Measurements from ENCODE around the gene CDR2.

The CDR2 gene

DNA sequence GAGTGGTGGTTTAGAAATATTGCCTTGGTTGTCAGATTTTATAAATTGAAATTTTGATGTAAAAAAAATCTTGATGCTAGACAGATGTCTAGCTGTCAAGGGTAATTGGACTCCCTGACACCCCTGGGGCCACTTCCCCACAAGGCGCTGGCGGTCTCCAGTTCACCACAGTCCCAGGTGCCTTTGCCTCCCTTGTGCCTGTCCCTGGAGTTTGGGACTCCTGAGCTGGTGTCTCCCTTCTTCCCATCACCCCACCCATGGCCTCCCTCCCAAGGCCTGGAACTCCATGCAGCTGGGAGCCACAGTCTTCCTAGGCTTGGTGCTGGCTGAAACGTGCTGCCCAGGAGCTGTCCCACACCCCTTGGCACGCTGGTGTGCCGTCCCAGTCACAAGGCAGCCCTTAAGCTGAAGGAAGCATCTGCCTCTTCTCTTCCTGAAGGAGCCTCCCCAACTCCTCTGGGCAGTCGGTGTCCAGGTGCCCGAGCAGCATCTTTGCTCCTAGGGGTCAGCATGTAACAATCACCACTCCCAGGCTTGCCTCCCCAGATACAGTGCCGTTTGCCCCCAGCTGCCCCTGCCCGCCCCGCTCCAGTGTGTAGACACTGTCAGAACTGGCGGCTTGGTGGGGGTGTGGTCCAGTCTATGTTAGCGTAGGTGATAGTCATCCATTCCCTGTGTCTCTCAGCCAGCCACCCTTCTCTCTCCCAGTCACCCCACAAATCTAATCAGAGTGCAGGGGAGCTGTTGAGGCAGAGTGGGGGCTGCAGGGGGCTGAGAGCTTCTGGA, 51.1 kb downstream of the CDR2 start:
- Histone ChIP-seq H3K4me3 (ENCODE audit: low read length) (no peak overlapping the region), H3K9me3 (ENCODE audit: low read length) (no peaks in the 10 kb centered on the region), H2AFZ (ENCODE audit: low read depth, low read length) (no peak overlapping the region), H3K27me3 (ENCODE audit: insufficient read depth, low read length) (no peaks in the 10 kb centered on the region), H3K36me3 (ENCODE audit: insufficient read depth, low read length) (peaks cover 55% of the 10 kb centered on the region), H3K4me1 (ENCODE audit: insufficient read depth, low read length) (no peaks in the 10 kb centered on the region)

DNA sequence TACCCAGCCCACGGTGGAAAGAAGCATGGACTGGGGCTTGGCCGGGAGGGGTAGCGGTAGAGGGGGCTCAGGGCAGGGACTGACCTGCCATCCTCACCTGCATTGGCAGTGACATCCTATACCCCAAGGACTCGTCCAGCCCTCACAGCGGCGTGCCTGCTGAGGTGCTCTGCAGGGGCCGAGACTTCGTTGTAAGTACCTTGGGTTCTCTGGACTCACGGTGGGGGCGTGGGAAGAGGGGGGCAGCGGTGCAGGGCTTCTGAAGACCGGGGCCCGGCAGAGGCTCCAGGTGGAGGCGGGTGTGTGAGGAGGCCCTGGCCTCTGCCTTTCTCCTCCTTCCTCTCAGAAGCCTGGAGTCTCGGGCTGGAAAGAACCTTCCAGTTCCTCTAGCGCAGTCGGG, 51.7 kb downstream of the CDR2 start:
- Histone ChIP-seq H3K4me1 (ENCODE audit: insufficient read depth, low read length) (no peaks in the 10 kb centered on the region), H3K27me3 (ENCODE audit: insufficient read depth, low read length) (no peaks in the 10 kb centered on the region)

DNA sequence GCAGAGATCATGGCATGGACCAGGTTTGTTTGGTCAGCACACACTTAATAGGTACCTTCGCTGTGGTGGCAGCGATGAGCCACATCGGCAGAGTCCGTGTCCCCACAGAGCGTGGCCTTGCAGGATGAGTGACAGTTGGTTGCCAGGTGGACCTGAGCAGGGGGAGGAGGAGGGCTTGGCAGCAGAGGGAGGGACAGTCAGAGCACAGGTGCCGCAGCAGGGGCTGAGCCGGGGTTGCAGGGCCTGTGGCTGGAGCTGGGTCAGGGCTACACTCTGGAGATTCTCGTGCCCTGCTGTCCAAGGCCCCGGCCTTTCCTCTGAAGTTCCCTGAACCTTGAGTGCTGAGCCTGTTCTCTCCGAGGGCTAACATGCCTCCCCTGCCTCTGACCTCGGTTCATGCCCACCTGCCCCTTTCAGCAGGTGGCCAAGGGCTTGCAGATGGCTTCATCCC, 52.4 kb downstream of the CDR2 start:
- Histone ChIP-seq H3K4me3 (ENCODE audit: low read length) (no peak overlapping the region), H3K4me1 (ENCODE audit: insufficient read depth, low read length) (no peaks in the 10 kb centered on the region), H3K9me3 (ENCODE audit: low read length) (no peaks in the 10 kb centered on the region), H3K27me3 (ENCODE audit: insufficient read depth, low read length) (no peaks in the 10 kb centered on the region), H3K36me3 (ENCODE audit: insufficient read depth, low read length) (peaks cover 48% of the 10 kb centered on the region), H2AFZ (ENCODE audit: low read depth, low read length) (no peak overlapping the region)

More for the DNA sequence above, 51.7 kb downstream of the CDR2 start:
- H3K36me3 ChIP-seq (ENCODE audit: insufficient read depth, low read length), result peaks cover 52% of the 10 kb centered on the region
- no peak overlapping the region for H2AFZ ChIP-seq (ENCODE audit: low read depth, low read length)
- H3K4me3 ChIP-seq (ENCODE audit: low read length), result no peak overlapping the region
- no peaks in the 10 kb centered on the region for H3K9me3 ChIP-seq (ENCODE audit: low read length)

DNA sequence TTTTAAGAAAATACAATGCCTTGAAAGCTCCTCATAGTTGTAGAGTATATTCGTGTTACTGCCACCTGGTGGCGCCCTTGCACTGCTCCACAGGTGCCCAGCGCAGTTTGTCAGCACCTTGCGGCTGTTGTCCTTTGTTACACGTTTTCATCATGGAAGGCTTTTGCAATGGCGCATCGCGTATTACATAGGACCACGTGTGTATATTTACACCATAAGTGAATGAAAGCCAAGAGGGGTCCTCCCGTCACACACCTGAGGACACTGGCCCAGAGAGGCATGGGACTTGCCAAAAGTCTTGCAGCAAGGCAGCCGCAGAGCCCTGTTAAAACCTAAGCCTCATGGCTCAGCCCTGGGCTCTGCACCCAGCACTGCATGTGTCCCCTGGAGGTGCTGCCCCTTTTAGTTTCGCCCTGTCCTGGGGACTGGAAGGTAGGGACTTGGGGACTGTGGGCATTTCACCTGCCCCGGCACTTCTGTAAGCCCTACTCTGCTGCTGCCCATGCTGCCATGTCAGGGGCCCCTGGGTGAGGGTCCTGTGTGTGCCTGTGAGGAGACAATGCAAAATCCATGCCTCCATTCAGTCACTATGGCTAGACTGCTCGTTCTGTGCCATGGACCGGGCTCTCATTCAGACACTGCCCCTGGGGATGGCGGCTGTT, 52.9 kb downstream of the CDR2 start:
- Histone ChIP-seq H3K4me3 (ENCODE audit: low read length) (no peak overlapping the region), H3K27me3 (ENCODE audit: insufficient read depth, low read length) (no peaks in the 10 kb centered on the region), H3K4me1 (ENCODE audit: insufficient read depth, low read length) (no peaks in the 10 kb centered on the region), H3K9me3 (ENCODE audit: low read length) (no peaks in the 10 kb centered on the region), H3K36me3 (ENCODE audit: insufficient read depth, low read length) (peaks cover 48% of the 10 kb centered on the region), H2AFZ (ENCODE audit: low read depth, low read length) (no peak overlapping the region)

- Histone ChIP-seq H3K36me3 (ENCODE audit: insufficient read depth, low read length) (peaks cover 53% of the 10 kb centered on the region), H3K4me3 (ENCODE audit: low read length) (no peak overlapping the region), H3K9me3 (ENCODE audit: low read length) (no peaks in the 10 kb centered on the region), H3K27me3 (ENCODE audit: insufficient read depth, low read length) (no peaks in the 10 kb centered on the region), H3K4me1 (ENCODE audit: insufficient read depth, low read length) (no peaks in the 10 kb centered on the region), H2AFZ (ENCODE audit: low read depth, low read length) (no peak overlapping the region)
Observed at GRCh38 chr16:22320572-22321339, 53.7 kb downstream of the CDR2 start.

DNA sequence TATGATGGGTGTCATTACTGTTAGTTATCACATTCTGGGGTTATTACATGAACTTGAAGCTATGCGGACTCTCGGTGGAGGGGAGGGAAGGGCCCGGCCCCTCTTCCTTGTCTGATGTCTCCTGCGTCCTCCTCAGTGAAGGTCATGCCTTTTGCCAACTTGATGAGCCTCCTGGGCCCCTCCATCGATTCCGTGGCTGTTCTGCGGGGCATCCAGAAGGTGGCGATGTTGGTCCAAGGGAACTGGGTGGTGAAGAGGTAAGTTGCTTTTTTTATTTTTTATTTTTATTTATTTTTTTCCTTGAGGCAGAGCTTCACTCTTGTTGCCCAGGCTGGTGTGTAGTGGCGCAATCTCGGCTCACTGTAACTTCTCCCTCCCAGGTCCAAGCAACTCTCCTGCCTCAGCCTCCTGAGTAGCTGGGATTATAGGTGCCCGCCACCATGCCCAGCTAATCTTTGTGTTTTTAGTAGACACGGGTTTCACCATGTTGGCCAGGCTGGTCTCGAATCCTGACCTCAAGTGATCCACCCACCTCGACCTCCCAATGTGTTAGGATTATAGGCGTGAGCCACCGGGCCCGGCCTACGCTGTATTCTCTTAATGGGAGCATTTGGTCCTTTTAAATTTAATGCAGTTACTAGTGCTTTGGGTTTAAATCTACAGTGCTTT, 55.6 kb downstream of the CDR2 start:
- peaks cover 52% of the 10 kb centered on the region for H3K36me3 ChIP-seq (ENCODE audit: insufficient read depth, low read length)
- H2AFZ ChIP-seq (ENCODE audit: low read depth, low read length), result no peak overlapping the region
- H3K4me1 ChIP-seq (ENCODE audit: insufficient read depth, low read length), result no peaks in the 10 kb centered on the region
- H3K27me3 ChIP-seq (ENCODE audit: insufficient read depth, low read length), result no peaks in the 10 kb centered on the region
- H3K4me3 ChIP-seq (ENCODE audit: low read length), result no peak overlapping the region
- H3K9me3 ChIP-seq (ENCODE audit: low read length), result no peaks in the 10 kb centered on the region

- Histone ChIP-seq H2AFZ (ENCODE audit: low read depth, low read length) (no peak overlapping the region), H3K27me3 (ENCODE audit: insufficient read depth, low read length) (no peaks in the 10 kb centered on the region), H3K4me1 (ENCODE audit: insufficient read depth, low read length) (no peaks in the 10 kb centered on the region), H3K4me3 (ENCODE audit: low read length) (no peak overlapping the region), H3K36me3 (ENCODE audit: insufficient read depth, low read length) (peaks cover 57% of the 10 kb centered on the region), H3K9me3 (ENCODE audit: low read length) (no peaks in the 10 kb centered on the region)
Observed at GRCh38 chr16:22317625-22318024, 56.8 kb downstream of the CDR2 start.

DNA sequence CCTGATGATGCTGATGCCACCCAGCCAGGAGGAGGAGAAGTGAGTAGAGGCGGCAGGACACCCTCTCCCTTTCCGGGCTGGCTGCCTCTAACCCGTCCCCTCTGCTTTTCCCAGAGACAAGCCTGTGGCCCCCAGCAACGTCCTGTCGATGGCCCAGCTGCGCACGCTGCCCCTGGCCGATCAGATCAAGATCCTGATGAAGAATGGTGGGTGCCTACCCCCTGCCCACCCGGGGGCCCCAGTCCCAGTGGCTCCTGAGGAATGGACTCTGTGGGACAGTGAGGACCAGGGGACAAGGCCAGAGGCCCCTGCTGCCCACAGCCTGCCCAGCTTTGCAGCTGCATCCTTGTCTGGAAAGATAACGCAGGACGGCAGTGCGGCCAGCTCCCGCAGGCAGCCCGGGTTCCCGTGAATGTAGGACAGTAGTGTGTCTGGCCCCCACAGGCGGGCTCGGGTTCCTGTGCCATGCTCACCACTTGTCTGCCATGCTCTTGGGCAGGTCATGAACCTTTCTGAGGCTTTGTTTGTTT, 57.4 kb downstream of the CDR2 start:
- H3K4me3 ChIP-seq (ENCODE audit: low read length), result no peak overlapping the region
- no peak overlapping the region for H2AFZ ChIP-seq (ENCODE audit: low read depth, low read length)
- no peaks in the 10 kb centered on the region for H3K27me3 ChIP-seq (ENCODE audit: insufficient read depth, low read length)
- H3K4me1 ChIP-seq (ENCODE audit: insufficient read depth, low read length), result no peaks in the 10 kb centered on the region
- H3K36me3 ChIP-seq (ENCODE audit: insufficient read depth, low read length), result peaks cover 54% of the 10 kb centered on the region
- H3K9me3 ChIP-seq (ENCODE audit: low read length), result no peaks in the 10 kb centered on the region

DNA sequence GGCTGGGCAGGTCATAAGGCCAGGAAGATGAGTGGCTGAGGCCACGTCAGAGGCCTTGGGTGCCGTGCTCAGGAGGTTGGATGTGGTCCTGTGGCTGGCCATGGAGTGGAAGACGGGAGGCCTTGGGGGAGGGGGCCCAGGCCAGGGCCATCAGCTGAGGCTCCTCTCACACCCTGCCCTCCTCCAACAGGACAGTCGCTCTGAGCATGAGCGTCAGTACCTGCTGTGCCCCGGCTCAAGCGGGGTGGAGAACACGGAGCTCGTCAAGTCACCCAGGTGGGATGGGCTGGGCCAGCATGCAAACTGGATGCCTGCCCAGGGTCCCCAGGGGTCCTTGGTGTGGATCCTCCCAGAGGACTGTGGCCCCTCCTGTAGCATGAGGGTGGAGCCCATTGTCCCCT, 58.0 kb downstream of the CDR2 start:
- H2AFZ ChIP-seq (ENCODE audit: low read depth, low read length), result no peak overlapping the region
- no peaks in the 10 kb centered on the region for H3K9me3 ChIP-seq (ENCODE audit: low read length)
- no peaks in the 10 kb centered on the region for H3K27me3 ChIP-seq (ENCODE audit: insufficient read depth, low read length)
- H3K4me1 ChIP-seq (ENCODE audit: insufficient read depth, low read length), result no peaks in the 10 kb centered on the region
- no peak overlapping the region for H3K4me3 ChIP-seq (ENCODE audit: low read length)
- peaks cover 51% of the 10 kb centered on the region for H3K36me3 ChIP-seq (ENCODE audit: insufficient read depth, low read length)

GRCh38 chr16:22315979-22316378, 58.4 kb downstream of the CDR2 start:
- H3K4me3 ChIP-seq (ENCODE audit: low read length), result no peak overlapping the region
- H3K4me1 ChIP-seq (ENCODE audit: insufficient read depth, low read length), result no peaks in the 10 kb centered on the region
- peaks cover 50% of the 10 kb centered on the region for H3K36me3 ChIP-seq (ENCODE audit: insufficient read depth, low read length)
- no peak overlapping the region for H2AFZ ChIP-seq (ENCODE audit: low read depth, low read length)
- H3K9me3 ChIP-seq (ENCODE audit: low read length), result no peaks in the 10 kb centered on the region
- H3K27me3 ChIP-seq (ENCODE audit: insufficient read depth, low read length), result no peaks in the 10 kb centered on the region

DNA sequence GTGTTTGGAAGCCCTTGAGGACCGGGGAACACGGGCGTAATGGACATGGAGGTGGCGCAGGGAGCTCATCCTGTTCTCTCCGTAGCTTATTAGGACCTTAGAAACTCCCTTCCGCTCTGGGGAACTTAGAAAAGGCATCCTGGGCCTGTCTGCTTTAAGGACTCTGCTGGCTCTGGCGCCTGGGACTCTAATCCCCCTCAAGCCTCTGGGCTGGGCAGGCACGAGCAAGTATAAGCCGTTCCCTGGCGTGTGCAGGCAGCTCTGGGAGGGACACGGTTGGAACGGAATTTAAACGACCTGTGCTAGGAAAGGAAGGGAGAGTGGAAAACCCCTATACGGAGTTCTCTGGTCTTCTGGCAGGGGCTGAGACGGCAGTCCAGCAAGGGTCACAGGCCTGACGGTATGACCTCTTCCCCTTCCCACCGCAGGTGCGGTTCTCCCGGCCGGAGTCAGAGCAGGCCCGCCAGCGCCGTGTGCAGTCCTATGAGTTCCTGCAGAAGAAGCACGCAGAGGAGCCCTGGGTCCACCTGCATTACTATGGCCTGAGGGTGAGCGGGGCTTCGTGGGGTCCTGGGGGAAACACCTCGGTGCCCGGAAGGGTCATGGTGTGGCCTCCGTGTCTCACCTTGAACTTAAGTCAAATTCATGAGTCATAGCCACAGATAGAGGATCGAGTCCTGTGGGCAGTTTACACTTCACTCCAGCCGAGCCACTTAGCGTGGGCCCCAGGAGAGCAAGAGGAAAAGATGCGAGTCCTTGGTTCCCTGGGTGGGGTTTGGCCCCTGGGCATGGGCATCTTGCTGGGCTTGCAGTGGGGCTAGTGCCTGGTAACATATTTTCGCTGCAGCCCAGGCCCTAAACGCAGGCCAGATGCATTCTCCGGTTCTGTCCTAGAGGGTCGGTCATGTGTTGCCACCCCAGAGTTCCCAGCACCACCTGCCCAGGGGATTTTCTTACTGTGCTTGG, 59.5 kb downstream of the CDR2 start:
- Histone ChIP-seq H3K9me3 (ENCODE audit: low read length) (no peaks in the 10 kb centered on the region), H3K27me3 (ENCODE audit: insufficient read depth, low read length) (no peaks in the 10 kb centered on the region), H3K36me3 (ENCODE audit: insufficient read depth, low read length) (peaks cover 52% of the 10 kb centered on the region)

More for the DNA sequence above, 59.5 kb downstream of the CDR2 start:
- no peak overlapping the region for H2AFZ ChIP-seq (ENCODE audit: low read depth, low read length)
- no peaks in the 10 kb centered on the region for H3K4me1 ChIP-seq (ENCODE audit: insufficient read depth, low read length)
- H3K4me3 ChIP-seq (ENCODE audit: low read length), result no peak overlapping the region
